Hippocampal formation (tissue), 2 donors: ENCODE measurements around the gene P2RY14.

ENCODE experiments used
- DNase-seq, 2 donors: peaks; one replicate each; lab custom pipeline; 2025; lab: John Stamatoyannopoulos, UW

P2RY14 gene

DNA sequence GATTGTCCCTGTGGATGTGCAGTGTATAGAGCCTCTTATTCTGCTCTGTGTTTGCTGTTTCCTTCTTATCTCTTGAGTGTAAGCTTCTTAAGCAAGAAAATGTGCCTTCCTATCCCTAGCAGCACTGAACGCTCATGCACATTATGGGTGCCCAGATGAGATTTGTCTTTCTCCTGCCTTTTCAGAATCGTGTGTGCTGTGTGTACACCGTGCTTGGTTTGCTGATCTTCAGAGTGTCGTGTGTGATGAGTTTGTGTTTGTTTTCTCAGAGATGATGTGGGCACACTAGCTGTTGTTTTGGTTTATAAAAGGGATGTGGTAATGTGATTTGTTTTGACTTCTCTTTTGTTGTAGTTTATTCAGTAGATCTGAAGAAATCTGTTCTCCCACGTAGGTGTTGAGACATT, 95.1 kb downstream of the P2RY14 start:
- DNase-seq = no peak

DNA sequence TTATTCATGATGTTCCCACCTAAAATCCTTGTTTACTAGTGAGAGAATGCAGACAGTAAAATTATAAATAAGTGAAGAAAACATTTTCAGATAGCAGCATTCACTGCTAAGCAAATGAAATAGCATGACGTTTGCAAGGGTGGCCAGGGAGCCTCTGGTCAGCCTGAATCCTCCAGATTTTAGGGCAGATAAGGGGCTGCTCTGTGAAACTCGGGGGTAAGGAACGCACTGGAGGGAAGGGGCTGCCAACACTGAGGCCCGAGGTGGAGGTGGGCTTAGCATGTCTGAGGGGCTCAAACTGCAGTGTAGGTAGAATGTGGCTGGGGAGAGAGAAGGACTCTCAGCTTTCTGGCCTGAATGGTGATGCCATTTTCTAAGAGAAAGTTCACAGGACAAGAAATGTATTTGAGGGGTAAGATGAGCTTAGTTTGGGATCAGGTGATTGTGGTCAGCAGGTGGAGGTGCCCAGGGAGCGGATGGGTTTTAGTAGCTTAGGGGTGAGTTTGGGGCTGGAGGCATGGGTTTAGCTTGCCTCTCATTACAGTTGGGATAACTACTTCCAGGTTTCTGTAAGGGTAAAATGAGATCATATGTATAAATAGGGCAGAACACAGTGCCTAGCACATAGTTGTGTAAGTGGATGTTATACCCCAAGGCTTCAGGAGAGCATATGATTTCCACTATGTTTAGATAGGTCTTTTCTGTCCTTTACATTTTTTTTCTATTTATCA, 95.8 kb downstream of the P2RY14 start:
- no peak for DNase-seq

- DNase-seq = no peak
These were observed 100.0 kb downstream of the P2RY14 start for GRCh38 chr3:151178208-151178845.

DNA sequence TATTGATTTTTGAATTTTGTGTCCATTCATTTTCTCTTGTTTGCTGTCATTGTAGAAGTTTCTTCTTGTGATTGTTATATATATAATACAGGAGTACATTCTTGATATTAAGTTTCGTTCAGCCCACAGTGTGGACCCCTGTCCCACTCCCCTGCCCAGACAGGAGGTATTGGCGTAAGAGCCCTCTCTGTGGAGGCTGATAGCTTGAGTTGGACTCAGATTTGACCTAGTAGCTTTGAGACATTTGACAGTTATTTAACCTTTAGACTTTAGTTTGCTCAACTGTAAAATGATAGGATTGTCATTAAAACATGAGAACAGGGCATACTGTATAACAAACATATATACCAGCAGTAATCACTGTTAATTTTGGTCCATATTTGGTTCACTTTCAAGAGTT, 102.4 kb downstream of the P2RY14 start:
- no peak for DNase-seq

GRCh38 chr3:151174351-151174750, 104.0 kb downstream of the P2RY14 start:
- no peak for DNase-seq

- no peak for DNase-seq
These were observed 107.1 kb downstream of the P2RY14 start for GRCh38 chr3:151171145-151171757.

DNA sequence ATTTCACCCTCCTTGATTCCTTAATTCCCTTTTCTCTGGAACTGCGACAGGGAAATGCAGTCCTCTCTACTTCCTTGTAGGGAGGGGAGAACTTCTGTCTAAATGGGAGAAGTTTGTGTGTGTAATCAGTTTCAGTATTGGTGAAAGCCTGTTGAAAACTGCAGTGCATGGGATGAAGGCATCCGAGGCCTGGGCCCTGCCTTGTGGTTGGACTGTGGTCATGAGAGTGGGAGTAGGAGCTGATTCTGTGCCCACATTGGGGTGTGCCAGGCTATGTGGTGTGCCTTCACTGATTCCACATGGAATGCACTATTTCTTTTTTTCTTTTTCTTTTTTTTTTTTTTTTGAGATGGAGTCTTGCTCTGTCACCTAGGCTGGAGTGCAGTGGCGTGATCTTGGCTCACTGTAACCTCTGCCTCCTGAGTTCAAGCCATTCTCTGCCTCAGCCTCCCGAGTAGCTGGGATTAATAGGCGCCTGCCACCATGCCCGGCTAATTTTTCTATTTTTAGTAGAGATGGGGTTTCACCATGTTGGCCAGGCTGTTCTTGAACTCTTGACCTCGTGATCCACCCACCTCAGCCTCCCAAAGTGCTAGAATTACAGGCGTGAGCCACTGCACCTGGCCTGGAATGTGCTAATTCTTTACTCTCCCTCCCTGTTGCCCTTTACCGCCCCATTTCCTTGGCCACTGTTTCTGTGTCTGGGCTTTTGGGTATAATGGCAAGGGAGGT, 108.2 kb downstream of the P2RY14 start:
- peak in 1 of 2 donors; percentile 15 for DNase-seq

- DNase-seq = no peak
These were observed 108.9 kb downstream of the P2RY14 start for GRCh38 chr3:151169262-151169947.

DNA sequence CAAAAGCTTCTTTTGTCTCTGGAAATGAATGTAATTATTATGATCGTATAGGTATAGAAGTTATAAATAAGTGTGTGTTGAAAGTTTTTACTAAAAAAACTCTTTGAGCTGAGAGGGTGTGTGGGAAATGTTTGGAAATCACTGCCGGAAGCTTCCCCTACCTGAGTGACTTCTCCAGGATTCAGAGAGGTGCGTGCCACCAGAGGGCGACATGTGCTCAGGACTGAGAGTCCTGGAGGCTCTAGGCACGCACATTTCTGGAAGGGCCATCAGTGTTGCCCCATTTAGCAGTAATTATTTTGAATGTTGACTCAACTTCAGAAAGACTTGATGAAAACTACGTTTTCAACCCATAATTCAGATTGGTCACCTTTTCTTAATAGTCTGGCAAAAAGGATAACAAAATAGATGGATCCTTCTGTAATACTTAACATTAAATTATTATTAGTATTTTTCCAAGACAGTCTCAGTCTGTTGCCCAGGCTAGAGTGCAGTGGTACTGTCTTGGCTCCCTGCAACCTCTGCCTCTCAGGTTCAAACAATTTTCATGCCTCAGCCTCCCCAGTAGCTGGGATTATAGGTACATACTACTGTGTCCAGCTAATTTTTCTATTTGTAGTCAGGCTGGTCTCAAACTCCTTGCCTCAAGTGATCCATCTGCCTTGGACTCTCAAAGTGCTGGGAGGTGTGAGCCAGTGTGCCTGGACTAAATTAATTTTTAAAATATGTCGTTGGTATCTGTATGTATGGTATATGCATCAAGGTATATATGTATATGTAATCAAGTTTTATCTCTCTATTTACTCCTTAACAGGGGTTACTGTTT, 109.9 kb downstream of the P2RY14 start:
- peak in 1 of 2 donors; percentile 14 for DNase-seq

DNA sequence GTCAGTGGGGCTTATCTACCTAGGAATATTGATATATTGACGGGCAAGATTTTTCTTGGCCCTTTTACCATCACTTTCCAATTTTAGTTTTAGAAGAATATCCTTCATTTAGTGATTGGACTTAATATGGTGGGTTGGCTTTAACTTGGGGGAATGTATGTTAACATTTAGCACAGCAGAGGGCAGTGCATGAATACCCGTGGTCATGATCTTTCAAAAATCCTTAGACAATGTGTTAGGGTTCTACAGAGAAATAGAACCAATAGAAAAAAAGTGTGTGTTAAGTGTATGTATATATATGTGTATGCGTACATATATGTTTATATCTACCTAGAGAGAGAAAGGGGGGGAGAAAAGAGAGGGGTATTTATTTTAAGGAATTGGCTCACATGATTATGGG, 112.2 kb downstream of the P2RY14 start:
- DNase-seq = no peak

DNA sequence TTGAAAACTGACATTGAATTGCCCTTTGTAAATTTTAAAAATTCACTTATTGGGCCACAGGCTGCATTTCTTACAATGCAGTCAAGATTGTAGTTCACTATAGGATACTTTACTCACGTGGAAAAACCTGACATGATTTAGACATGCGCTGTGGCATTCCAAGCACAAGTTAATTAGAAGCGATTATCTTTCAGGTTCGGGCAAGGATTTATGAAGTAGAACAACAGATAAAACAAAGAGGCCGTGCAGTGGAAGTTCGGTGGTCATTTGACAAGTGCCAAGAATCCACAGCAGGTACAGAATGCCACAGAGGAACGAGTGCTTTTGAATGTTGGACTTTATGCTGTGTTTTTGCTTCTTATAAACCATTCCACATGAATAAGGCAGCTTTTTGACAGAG, 113.1 kb downstream of the P2RY14 start:
- no peak for DNase-seq
